Kidney tubule cell (primary cell): Measurements from ENCODE around the gene SKA3.
"Not testable (repeated sequence)": the region's sequence is repeated elsewhere in the genome, so short reads cannot be mapped to it uniquely, and the experiment has no call there.

Source experiments
- DNase-seq: peaks from one replicate; pipeline ENCODE4 v3.0.0-alpha.2; 2018; ENCODE audit warnings: low spot score

The SKA3 gene

DNA sequence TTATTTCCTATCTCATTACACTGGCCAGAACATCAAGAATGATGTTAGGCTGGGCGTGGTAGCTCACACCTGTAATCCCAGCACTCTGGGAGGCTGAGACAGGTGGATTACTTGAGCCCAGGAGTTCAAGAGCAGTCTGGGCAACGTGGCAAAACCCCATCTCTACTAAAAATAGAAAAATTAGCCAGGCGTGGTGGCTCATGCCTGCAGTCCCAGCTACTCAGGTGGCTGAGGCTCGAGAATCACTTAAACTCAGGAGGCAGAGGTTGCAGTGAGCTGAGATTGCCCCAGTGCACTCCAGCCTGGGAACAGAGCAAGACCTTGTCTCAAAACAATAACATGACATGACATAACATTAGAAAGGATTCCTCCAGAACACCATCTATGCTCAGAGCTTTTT, 10.7 kb downstream of the SKA3 start:
- not testable (repeated sequence) for DNase-seq

DNA sequence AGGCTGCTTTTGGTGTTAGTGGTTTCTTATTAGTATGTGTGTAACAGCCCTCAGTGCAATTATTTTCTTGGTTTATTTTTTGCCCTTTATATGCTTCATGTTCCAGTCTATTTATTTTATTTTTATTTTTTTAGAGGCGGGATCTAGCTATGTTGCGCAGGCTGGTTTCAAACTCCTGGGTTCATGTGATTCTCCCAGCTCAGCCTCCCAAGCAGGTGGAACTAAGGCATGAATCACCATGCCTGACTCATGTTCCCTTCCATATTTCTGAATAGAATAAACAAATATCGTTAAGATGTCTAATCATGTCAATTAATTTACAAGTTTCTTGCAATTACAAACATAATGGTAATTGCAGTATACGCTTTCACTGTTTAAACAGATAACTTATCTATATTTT, 11.7 kb downstream of the SKA3 start:
- no peak for DNase-seq

- DNase-seq = no peak
Observed at GRCh38 chr13:21152251-21152899, 24.0 kb downstream of the SKA3 start.

- DNase-seq = no peak
Observed at GRCh38 chr13:21150013-21150412, 26.3 kb downstream of the SKA3 start.

- DNase-seq = no peak
Observed at GRCh38 chr13:21149568-21149967, 26.8 kb downstream of the SKA3 start.

GRCh38 chr13:21148557-21149258, 27.6 kb downstream of the SKA3 start:
- DNase-seq = no peak

GRCh38 chr13:21147827-21148226, 28.5 kb downstream of the SKA3 start:
- DNase-seq = no peak

DNA sequence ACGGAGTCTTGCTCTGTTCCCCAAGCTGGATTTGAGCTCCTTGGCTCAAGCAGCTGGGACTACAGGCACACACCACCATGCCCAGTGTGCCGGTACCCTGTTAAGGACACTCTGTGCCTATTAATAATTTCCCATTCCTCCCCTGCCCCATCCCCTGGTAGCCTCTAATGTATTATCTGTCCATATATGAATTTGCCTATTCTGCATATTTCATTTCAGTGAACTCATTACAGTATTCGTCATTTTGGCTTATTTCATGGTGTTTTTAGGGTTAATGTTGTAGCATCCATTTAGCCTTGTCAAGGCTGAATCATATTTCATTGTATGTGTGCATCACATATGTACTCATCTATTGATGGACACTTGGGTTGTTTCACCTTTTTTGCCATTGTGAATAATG, 33.6 kb downstream of the SKA3 start:
- no peak for DNase-seq

GRCh38 chr13:21139374-21139773, 37.0 kb downstream of the SKA3 start:
- DNase-seq = no peak

GRCh38 chr13:21138561-21138960, 37.8 kb downstream of the SKA3 start:
- DNase-seq = no peak

DNA sequence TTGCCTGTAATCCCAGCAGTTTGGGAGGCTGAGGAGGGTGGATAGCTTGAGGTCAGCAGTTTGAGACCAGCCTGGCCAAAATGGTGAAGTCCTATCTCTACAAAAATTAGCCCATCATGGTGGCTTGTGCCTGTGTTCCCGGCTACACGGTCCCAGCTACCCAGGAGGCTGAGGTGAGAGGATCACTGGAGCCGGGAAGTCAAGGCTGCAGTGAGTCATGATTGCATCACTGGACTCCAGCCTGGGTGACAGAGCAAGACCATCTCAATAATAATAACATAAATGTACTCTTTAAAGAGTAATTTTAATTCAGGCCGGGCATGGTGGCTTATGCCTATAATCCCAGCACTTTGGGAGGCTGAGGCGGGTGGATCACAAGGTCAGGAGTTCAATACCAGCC, 38.7 kb downstream of the SKA3 start:
- DNase-seq = peak; percentile 58

DNA sequence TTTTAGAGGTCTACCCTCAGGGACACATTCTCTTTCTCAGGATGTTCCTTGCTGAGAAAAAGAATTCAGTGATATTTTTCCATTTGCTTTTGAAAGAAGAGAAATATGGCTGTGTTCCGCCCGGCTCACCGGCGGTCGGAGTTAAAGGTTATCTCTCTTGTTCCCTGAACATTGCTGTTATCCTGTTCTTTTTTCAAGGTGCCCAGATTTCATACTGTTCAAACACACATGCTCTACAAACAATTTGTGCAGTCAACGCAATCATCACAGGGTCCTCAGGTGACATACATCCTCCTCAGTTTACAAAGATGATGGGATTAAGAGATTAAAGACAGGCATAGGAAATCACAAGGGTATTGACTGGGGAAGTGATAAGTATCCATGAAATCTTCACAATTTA, 40.5 kb downstream of the SKA3 start:
- DNase-seq = not testable (repeated sequence)

GRCh38 chr13:21134475-21134874, 41.9 kb downstream of the SKA3 start:
- no peak for DNase-seq

DNA sequence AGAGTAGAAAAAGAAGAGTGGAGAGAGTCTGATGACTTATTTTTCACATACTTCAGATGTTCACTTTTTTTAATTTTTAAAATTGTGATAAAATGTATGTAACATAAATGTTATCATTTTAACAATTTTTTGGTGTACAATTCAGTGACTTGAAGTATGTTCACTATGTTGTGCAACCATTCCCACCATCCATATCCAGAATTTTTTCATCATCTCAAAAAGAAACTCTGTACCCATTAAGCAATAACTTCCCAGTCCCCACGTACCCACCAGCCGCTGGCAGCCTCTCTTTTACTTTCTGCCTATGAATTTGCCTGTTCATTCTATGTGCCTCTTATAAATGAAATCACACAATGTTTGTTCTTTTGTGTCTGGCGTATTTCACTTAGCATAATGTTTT, 43.3 kb downstream of the SKA3 start:
- DNase-seq = no peak

- DNase-seq = no peak
Observed at GRCh38 chr13:21130116-21130515, 46.2 kb downstream of the SKA3 start.

- DNase-seq = peak; percentile 95
Observed at GRCh38 chr13:21124852-21125251, 51.5 kb downstream of the SKA3 start.

DNA sequence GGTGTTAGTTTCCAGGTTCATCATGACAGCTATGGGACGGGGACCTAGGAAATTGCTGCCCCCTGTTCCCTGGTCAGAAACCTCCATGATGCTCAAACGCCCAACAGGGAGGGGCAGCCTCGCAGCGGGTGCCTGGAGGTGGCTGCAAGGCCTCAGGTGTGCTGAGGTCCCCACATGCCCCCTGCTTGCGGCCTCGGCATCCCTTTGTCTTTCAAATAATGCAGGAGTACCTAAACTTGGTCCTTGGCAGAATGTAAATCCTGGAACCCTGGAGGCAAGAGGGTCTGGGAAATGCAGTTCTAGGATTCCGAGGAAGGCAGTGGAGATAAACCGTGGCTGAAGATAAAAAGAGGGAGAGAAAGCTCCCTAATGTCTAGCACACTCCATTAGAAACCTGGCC, 52.4 kb downstream of the SKA3 start:
- DNase-seq = no peak

GRCh38 chr13:21121616-21122015, 54.7 kb downstream of the SKA3 start:
- DNase-seq = no peak

- DNase-seq = no peak
Observed at GRCh38 chr13:21120191-21120590, 56.2 kb downstream of the SKA3 start.

GRCh38 chr13:21119526-21119925, 56.8 kb downstream of the SKA3 start:
- DNase-seq = no peak

- DNase-seq = no peak
Observed at GRCh38 chr13:21118180-21118579, 58.2 kb downstream of the SKA3 start.

GRCh38 chr13:21117104-21117809, 59.1 kb downstream of the SKA3 start:
- DNase-seq = no peak

GRCh38 chr13:21116141-21116540, 60.2 kb downstream of the SKA3 start:
- no peak for DNase-seq
